ENCODE results near the gene TK1. TPM values are rescaled to one million over a fixed set of nuclear protein-coding genes. Genes with fewer than 3 reads are reported as not detected.

TK1 gene
- total and polyA plus RNA-seq, 2 donors (not counting 1 experiment from before 2014, with no cell fraction given) = 2.2 to 3.8 TPM

GRCh38 chr17:78138204-78139060 is 48.4 kb downstream of the TK1 start:
- CTCF ChIA-PET = interaction anchor here (0.7 to 14.1 kb wide), 14 partner anchors 10 to 111 kb away, joined by 3 to 357 read pairs (median 14); partner anchors contain the start of genes C17orf99, SYNGR2, TK1 and TMC6
- Histone ChIP-seq H3K36me3 (replicated peaks in 1 of 2; ENCODE audit: control extremely low read depth in 1 of 2, control insufficient read depth in 1 of 2, extremely low read depth in 1 of 2, insufficient read depth in 2 of 2, low read length in 1 of 2) (peaks cover 0 to 70% of the 10 kb centered on the region in 2 experiments), H2AFZ (ENCODE audit: insufficient read depth, low read depth, low read length, poor library complexity, severe bottlenecking) (no peak overlapping the region), H3K4me1 (ENCODE audit: control insufficient read depth in 2 of 2, insufficient read depth in 2 of 2, low read length in 2 of 2) (peaks cover 67 to 93% of the 10 kb centered on the region in 2 donors), H3K4me3 (ENCODE audit: control extremely low read depth in 1 of 5, extremely low read depth in 1 of 5, insufficient read depth in 1 of 5, low read depth in 2 of 5, low read length in 4 of 5) (no peak overlapping the region), H3K9ac (ENCODE audit: low read length) (no peak overlapping the region), H3K4me2 (replicated peaks; ENCODE audit: low read depth, low read length, poor library complexity, severe bottlenecking) (peak overlapping the region; percentile 57), H3K27me3 (replicated peaks in 1 of 4; ENCODE audit: control extremely low read depth in 1 of 4, control insufficient read depth in 3 of 4, insufficient read depth in 4 of 4, low read length in 3 of 4) (no peaks in the 10 kb centered on the region), H3K27ac (ENCODE audit: low read length in 2 of 2) (peak overlapping the region; percentile 4 to 62), H3K9me3 (ENCODE audit: control extremely low read depth in 1 of 3, control insufficient read depth in 2 of 3, insufficient read depth in 1 of 3, low read length in 2 of 3) (peaks cover 0 to 10% (median 0%) of the 10 kb centered on the region in 3 donors), H3K79me2 (ENCODE audit: control insufficient read depth, insufficient read depth, low read length) (peaks cover 36% of the 10 kb centered on the region), H4K20me1 (ENCODE audit: control insufficient read depth, insufficient read depth, low read length, poor library complexity, severe bottlenecking) (peaks cover 45% of the 10 kb centered on the region)
- Mint-ChIP-seq H3K4me3 (peak overlapping the region; percentile 54), H3K27ac (peak overlapping the region; percentile 87), H3K9me3 (ENCODE audit: insufficient read depth) (no peaks in the 10 kb centered on the region), H3K4me1 (peaks cover 82% of the 10 kb centered on the region), H3K27me3 (no peaks in the 10 kb centered on the region)
- ATAC-seq (ENCODE audit: low read depth) (no peak), DNase-seq (no peak)
- POLR2A ChIA-PET = interaction anchor here (0.5 to 22.6 kb wide), 9 partner anchors 9 to 1696 kb away, joined by 3 to 432 read pairs (median 10); partner anchors contain the start of genes SYNGR2, TMC6 and TMC8
- intact Hi-C loops (cut with micrococcal nuclease) = loop anchor here (10.0 kb wide), 1 partner anchor 1696 kb away; the partner anchor contains the start of gene CBX4
- TF ChIP-seq, protein P1, sequence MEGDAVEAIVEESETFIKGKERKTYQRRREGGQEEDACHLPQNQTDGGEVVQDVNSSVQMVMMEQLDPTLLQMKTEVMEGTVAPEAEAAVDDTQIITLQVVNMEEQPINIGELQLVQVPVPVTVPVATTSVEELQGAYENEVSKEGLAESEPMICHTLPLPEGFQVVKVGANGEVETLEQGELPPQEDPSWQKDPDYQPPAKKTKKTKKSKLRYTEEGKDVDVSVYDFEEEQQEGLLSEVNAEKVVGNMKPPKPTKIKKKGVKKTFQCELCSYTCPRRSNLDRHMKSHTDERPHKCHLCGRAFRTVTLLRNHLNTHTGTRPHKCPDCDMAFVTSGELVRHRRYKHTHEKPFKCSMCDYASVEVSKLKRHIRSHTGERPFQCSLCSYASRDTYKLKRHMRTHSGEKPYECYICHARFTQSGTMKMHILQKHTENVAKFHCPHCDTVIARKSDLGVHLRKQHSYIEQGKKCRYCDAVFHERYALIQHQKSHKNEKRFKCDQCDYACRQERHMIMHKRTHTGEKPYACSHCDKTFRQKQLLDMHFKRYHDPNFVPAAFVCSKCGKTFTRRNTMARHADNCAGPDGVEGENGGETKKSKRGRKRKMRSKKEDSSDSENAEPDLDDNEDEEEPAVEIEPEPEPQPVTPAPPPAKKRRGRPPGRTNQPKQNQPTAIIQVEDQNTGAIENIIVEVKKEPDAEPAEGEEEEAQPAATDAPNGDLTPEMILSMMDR (IDR thresholded peaks at IDR 0.05) = no peak
- TF ChIP-seq EZH2 (IDR thresholded peaks at IDR 0.05; ENCODE audit: borderline replicate concordance, insufficient read depth, low read depth, low read length, poor library complexity, severe bottlenecking) = no peak
- 85% methylated on average over 6 of the region's 17 CpGs for WGBS (ENCODE audit: insufficient coverage)
